Stimulated activated CD8-positive, alpha-beta memory T cell treated with anti-CD3 and anti-CD28 coated beads, Interleukin-4, amount 100 ng/mL, for 48 hours (primary cell): ENCODE results near the gene TRIM44.

Source experiments
- DNase-seq: peaks from one replicate; pipeline ENCODE4 v3.0.0-alpha.2; 2020

TRIM44 gene

DNA sequence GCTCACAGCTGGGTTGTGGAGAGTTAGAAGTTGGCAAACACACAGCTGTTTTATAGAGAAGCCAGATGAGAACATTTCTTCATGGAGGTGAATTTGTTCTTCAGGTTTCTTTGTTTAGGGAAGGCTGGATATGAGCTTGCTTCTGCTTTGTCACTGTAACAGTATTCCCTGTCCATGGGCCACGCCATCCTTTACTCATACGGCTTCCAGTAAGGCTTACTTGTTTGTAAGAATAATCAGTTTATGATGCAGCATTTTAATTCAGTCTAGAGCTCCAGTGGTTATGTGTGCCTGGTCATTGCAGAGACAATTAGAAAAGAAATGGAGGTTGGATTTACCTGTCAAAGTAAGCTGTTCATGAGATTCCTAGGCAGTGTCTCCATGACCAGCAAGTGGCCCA lies 131.8 kb downstream of the TRIM44 start:
- DNase-seq = no peak

DNA sequence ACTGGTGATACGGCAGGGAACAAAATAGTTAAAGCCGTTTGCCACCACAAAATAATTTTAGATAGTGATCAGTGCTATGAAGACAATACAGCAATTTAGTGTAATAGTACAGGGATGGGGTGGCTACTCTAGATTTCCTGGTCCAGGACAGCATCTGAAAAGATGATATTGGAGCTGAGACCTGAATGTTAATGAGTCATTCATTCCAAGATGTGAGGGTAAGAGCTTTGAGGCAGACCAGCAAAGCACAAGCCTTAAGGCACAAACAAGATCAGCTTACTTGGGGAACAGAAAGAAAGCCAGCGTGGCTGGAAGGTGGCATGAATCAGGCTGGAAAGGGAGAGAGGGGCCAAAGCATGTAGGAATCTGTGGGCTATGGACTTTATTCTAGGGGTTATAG lies 132.3 kb downstream of the TRIM44 start:
- no peak for DNase-seq

DNA sequence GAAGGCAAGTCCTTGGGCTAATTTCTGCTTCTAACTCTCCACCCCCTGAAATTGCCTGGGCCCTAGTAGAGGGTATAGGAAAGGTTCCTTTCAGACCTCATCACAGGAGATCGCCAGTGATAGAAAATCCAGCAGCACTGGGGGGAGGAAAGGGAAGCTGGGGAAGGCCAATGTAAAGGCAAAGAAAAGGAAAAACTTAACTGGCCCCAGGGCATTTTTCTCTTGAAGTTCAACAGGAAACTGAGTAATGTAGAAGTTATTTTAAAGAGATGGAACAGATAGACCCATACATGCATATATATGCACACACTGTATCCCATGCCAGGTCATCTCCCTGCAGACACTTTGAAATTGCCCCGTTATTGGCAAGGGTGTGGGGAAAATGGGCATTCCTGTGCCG lies 134.0 kb downstream of the TRIM44 start:
- DNase-seq = no peak

DNA sequence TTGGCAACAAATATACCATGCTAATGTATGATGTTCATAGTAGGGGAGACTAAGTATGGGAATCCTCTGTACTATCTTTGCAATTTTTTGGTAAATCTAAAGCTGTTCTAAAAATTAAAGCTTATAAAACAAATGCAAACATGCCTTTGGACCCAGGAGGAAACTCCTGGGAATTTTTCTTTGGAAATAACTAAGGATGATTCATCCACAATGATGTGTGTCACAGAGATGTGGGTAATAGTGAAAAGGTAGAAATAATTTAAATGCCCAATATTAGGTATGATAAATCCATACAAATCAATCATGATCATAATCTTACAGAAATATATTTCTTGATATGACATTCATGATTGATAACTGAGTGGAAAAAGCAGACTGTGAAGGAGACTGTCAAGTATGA lies 135.8 kb downstream of the TRIM44 start:
- DNase-seq = no peak

DNA sequence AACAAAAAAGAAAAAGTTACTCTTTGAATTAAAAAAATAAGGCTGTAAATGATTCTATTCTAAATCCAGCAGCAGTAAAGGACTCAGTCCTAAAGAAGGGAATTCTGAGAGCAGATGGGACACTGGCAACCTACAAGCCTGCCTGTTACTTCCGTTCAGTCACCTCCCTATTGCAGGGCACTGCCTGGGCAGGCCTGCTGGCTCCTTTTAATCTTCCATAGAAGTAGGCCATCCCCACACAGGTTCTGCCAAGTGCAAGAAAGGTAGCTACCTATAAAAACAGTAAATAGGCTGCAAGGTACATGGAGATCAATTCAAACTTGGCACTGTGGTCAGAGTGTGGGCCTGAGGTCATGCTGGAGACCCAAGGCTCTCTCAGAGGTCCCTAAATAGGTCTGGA lies 136.4 kb downstream of the TRIM44 start:
- no peak for DNase-seq

DNA sequence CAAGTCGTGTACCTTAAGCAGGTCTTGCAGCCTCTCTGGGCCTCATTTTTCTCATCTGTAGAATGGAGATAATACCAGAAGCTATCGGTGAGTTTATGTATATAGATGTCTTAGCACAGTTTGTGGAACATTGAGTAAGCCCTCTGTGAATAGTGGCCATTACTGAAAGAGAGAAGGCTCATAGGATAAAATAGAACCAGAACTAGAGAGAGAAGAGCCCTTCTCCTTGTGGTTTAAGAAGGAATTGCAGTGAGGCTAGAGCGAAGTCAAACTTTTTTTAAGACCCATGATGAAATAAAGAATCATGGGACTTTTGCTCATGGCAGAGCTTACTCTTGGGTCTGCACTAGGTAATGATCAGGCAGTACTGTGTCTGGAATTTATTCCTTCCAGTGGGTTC lies 137.1 kb downstream of the TRIM44 start:
- DNase-seq = no peak

DNA sequence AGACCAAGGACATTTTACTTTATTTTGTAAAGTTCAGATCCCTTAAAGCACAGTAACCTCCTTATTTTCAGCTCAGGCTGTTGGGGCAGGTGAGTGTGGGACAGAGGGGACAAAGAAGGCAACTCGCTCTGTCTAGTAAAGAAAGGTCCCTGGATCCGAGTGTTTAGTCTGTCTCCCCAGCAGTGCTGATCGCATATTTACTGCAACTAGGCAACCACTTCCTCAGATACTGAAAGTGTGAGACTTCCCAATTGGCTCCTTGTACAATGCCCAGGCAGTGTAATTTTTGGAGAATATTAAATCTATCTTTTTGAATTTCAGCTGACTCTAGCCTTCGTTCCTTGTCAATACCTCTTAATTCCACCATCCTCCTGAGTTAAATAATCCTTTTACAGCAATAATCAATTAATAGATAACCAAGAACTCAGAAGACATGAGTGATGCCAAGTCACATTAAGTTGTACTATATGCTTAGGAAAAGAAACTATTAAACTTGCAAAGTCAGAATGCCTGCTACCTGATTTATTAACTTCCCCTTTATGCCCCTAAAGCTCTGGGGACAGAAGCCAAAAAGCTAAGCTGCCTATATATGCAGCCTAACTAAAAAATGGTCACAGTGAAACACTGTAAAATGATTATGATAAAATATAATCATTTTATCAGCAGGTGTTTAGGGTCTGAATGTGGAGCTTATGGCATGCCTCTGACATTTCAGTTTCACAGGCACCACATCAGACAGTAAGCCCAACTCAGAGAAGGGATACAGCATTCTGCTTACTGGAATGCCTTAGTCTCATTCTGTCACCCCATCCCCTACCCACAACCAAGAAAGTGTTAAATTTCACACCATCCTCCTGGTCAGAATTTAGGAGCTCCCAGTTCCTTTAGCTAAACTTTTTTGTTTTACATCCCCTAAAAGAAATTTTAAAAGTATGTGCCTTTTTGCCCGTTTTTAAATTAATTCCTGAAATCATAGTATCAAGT lies 138.7 kb downstream of the TRIM44 start:
- no peak for DNase-seq

DNA sequence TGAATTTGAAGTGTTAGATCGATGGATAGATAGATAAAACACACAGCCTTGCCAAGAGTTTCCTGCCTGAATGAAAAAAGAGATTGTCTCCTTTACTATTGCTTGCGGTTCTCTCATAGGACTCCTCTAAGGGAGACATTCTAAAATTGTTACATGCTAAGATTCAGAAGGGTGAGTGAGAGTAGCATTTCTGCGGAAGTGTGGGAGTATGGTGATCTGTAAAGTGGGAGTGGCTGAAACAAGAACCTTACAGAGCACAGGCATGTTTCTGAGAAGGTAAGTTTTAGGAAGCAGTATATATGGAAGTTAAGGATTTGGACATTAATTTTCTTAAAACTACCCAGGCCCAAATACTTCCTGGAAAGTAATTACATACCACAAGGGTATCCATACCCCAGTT lies 139.6 kb downstream of the TRIM44 start:
- no peak for DNase-seq

DNA sequence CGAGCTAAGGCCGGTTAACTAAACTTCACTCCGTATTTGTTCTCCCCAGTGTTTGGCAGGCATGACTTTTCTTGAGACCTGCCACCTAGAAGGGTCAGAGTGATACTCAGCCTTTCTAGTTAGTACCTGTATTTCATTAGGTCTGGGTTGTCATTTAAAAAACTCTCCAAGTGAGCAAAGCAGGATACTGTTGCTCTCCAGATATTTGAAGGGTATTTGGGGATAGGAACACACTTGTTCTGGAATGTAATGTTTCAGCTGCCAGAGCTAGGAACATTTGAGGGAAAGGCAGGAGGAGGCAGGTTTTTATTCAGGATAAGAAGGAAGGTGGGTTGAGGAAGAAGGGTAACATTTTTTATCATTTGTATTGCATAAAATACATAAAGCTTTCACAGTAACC lies 140.1 kb downstream of the TRIM44 start:
- no peak for DNase-seq

DNA sequence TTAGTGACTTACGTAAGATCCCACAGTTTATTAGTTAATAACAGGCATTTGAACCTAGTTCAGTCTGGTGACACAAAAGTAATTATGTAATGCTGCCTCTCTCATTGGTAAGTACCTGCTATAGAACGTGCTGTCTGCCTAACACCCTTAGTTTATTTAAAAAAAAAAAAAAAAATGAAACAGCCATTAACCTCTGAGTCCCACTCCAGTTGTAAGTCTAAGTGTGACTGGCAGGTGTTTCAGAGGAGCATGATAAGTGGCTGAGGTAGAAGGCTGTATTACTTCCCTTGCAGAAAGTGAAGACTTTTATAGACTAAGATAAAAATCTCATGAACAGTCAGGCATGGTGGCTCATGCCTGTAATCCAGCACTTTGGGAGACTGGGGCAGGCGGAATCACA lies 140.5 kb downstream of the TRIM44 start:
- DNase-seq = no peak

DNA sequence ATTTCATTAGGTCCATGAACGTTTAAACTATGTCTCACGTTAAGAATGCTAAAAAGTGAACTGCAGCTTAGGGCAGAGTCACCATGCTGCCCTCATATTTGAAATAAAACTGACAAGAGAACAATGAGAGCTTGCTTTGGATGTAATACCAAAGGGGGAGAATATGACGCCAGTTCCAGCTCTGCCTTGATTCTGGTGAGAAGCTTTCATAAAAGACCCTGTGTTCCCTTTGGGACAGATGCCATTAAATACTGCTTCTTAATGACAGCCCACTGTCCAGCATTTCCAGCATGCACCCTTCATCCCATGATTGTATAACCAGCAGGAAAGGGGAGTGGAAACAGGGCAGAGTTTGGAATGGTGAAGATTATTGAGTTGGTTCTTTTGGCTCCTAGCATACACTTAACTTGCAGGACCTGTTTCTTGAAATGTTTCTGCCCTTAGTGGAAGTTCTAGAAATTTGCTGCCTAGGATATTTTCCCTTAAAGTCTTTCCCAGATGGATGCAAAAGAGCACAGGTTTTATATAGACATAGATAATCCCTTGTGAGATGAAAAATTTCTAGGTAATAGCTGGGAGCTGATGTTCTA lies 142.0 kb downstream of the TRIM44 start:
- no peak for DNase-seq

DNA sequence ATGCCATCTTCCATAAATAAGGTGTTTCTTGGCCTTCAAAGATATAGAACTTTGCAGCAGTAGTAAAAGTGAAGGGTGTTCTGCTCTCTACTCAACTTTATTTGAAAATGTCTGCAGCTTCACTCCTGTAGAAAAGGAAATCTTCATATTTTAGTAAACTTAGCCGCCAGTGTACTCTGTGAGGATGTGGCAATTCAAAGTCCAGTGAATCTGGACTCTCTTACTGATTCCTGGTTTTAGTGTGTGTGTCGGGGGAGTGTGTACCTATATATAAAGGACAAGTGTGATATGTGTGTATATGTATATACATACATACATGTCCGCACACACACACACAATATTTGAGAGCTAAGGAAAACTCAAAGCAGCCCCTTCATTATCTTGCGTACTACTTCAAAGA lies 147.0 kb downstream of the TRIM44 start:
- DNase-seq = no peak

DNA sequence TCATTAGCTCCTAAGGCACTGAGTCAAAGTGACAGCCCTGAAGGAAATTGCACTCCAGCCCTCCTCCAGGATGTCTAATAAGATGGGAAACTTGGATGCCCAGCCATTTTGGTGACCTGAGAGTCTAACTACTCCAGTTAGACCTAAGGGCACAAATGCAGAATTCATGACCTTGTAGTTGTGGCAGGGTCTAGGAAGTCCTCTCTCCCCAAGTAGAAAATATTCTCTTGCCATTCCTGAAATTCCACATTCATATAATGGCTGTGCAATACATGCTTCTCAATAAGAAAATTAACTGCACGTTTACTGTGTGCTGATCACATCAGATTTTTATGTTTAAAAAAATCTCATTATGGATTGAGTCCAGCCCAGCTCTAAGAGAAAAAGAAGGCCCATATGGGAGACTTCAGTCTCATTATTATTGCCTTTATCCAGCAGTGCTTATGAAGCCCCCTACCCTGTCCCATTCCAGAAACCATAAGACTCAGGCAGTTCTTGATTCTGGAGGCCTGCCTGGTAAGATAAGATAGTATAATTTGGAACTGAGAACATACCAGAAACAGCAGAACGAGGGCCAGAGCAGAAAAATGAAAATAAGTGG lies 147.6 kb downstream of the TRIM44 start:
- no peak for DNase-seq

DNA sequence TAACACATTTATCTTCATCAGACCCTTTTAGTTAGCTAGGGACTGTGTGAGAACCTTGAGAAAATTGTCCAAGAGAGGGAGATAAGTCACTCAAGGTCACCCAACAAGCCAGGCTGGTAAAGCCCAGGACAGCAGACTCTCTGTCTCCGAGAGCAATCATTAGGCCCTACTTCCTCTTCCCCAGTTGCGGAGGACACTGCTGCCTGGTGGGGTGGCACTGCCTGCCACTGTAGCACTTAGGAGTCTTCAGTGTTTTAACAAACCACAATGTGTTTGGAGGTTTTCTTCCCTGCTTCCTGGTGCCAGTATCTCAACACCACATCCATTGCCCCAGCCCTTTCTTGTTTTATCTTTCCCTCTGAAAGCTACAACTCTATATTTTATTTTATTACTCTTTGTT lies 149.2 kb downstream of the TRIM44 start:
- DNase-seq = no peak

DNA sequence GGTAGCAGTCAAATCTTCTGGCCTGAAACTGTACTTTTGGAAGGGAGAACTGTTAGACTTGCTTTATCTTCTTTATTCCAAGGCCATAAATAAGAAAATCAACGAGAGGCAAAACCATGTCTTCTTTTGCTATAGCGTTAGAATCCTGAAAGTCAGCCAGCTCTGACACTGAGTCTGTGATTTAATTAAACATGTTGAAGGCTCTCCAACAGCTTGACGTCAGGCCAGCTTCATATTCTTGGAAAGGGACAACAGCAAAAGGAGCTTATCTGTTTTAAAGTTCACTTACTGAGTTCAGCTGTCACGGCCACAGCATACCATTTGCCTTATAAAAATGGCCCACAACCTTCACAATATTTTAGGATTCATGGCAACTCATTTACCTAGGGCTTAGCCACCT lies 150.3 kb downstream of the TRIM44 start:
- no peak for DNase-seq

DNA sequence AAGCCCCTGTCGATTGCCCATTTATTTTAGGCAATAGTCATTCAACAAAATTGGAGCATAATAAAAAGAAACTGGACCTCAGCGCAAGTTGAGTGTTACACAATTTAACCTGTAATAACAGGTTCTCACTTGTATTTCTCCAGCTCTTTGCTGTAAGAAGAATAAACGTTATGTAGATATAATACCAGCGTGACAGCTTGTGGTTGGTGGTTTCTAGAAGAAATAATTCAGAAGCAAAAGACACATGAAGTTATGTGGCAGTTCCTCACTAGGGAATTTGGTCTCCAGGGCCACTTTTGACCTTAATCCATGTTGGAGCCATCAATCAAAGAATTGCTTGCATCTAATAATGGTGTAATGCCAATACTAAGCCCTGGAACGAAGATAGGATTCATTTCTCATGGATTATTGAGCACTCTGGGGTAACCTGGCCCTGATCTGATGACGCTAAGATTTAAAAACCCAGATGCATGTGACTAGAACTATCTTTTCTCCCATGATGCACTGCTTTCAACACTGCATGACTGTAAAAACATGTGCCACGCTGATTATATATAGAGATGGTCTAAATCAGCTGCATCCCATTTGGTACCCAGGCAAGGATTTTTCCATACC lies 151.6 kb downstream of the TRIM44 start:
- no peak for DNase-seq

DNA sequence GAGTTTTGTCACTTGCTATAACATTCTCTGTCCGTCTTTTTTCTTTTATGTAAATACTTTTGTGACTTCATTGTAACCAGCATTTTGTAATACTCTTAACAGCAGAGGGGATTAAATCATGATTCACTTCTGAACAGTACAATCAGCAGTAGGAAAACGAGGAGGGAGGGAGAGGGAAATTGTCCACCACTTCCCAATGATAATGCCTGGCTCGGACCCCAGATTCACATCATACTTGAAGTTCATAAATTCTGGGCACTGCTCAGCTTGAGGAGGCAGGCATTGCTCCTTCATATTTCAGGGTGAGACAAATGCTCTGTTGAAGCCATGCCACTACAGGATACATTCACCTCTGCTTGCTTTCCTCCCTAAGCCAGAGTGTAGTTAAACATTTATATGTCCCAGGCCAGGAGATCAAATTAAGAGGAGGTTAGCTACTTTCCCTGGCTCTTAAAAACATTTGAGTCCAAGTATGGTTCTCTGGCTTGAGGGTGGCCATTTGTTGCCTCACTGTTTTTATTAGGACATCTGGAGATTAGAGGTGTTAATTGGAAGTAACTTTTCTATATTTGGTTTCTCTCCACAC lies 152.2 kb downstream of the TRIM44 start:
- DNase-seq = no peak

DNA sequence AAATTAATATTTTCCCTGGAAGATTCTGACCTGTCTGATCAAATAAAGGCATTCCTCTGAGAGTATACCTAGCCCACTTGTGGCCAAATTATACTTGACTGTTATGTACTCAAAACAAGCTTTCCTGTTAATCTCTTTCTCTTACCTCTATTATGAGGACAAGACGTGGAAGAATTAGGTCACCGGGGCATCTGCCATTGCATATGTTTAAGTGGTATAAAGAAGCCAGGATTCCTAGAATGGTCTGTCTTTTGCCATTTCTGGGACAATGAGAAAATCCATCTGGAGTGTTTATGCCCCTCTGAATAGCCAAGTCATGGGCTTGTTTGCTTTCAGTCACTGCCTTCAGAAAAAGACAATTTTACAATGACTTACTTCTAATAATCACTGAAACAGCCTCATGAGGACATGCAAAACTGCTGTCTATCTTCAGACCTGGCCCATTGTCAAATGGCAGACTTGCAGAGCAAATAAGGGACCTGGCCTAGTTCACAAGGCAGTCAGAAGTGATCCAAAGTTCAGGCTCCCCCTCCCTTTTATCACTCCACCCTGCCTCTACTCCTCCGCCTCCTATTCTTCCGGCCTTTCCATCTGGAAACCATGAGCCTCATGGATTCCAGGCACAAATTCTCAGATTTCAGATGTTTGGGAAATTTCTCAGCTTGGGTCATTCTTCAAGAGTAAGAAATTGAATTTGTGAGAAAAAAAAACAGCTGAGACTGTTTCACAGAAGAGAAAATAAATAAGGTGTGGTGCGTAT lies 153.2 kb downstream of the TRIM44 start:
- DNase-seq = no peak

DNA sequence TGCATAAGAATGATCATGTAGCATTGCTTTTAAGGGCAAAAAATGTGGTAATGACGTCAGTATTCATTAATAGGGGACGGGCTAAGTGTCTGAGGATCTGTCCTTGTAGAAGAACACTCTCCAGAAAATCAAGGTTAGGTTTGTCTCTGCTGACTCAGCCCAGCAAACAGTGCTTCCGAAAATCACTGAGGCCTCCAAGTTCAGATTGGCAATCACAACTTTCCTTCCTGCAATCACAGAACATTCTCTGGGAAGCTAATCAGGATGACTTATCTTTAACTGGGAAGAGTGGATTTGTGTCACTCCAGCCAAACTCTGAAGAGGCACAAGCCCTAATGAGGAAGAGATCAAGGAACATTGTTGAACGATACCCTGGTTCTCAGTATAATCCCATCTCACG lies 158.0 kb downstream of the TRIM44 start:
- DNase-seq = no peak

DNA sequence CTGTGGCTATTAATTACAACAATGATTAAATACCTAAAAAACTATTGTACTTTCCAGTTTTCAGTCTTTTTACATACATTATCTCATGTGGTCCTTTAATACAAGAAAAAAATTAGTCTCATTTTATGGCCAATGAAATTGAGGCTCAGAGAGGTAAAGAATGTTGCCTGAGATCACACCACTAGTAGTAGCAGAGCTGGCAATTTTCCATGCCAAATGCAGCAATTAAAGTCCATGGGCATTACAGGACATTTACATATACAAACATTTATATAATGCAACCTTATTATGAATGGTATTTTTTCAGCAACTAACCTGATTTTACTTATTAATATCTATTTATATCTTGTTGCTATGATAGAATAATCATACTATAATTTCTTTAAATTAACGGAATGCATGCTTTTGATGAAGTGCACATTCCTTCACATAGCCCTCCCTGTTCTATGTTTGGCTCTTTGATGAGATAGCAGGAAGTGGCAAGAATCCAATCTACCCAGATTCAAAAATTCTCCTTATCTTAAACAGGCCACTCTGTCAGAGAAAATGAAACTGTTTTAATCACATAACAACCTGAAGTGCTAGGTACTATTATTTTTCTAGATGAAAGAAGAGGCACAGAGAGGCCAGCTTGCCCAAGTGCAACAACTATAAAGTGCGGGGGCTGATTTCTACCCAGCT lies 160.4 kb downstream of the TRIM44 start:
- no peak for DNase-seq

DNA sequence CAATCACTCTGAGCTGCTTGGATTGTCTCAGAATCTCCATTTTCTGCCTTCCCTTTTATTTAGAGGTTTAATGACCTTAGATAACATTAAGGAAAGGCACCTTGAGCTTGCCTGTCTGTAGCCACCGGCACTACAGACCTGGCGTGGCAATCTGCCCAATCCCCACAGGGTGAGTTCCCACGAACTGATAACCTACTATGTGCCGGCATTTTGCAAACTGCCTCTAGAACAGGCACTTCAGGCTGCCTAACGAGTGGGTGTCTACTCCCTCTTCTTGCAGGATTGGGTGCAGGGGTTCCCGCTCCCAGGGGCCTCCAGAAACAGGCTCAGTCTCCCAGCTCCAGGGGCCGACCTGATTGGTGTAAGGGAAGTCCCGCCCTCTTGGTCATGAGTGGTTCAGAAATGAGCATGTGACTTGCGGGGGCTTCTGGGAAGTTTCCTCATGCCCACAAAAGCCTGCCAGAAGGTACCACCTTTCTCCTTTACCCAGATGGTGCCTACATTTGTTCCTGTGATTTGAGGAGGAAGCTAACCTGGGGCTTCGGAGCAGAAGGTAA lies 161.2 kb downstream of the TRIM44 start:
- no peak for DNase-seq

DNA sequence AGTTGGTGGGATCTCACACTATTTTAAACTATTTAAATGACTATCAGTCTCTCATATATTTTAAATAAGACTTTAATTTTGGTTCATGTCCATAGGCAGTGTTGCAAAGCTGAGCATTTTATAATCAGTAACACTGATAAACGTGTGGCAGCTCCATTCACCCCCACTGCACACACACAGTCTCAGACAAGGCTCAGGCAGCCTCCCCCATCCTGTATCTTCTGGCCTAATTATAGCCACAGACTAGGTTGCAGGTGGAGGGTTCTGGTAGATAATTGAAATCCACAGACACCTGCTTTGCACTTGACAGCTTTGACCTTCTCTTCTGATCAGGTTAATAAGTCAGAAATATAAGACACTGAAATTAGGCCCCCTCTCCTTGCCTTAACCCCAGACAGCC lies 162.8 kb downstream of the TRIM44 start:
- DNase-seq = no peak
